Mesothelial cell of epicardium (in vitro differentiated cells): ENCODE measurements around the gene CCNT2. TPM values are rescaled to one million over a fixed set of nuclear protein-coding genes. Genes with fewer than 3 reads are reported as not detected.

Experiments used
- DNase-seq, 2 experiments: peaks; one replicate each; pipeline ENCODE4 v3.0.0; 2021; ENCODE audit warnings: low spot score in 2 of 2; ENCODE audit not compliant: unreplicated experiment in 2 of 2
- H3K27ac Mint-ChIP-seq: 2 replicates; pipeline ENCODE4 v1.8.0; 2021; ENCODE audit warnings: mixed read lengths
- H3K27me3 Mint-ChIP-seq: 2 replicates; pipeline ENCODE4 v1.8.0; 2021; ENCODE audit warnings: low read depth, mixed read lengths
- H3K36me3 Mint-ChIP-seq: 2 replicates; pipeline ENCODE4 v1.8.0; 2021; ENCODE audit warnings: mixed read lengths
- H3K4me1 Mint-ChIP-seq: 2 replicates; pipeline ENCODE4 v1.8.0; 2021; ENCODE audit warnings: mixed read lengths
- H3K4me3 Mint-ChIP-seq: 2 replicates; pipeline ENCODE4 v1.8.0; 2021; ENCODE audit warnings: mild to moderate bottlenecking, moderate library complexity, mixed read lengths
- H3K9me3 Mint-ChIP-seq: 2 replicates; pipeline ENCODE4 v1.8.0; 2021; ENCODE audit warnings: mixed read lengths
- total RNA-seq: library from RNA; stranded (reverse); gene quantifications from 3 replicates; pipeline ENCODE4 v1.2.1, GENCODE V29; 2021
- TF ChIP-seq, protein P1 (sequence below): fragments of 200-600 bp; sonication (generic); IDR thresholded peaks from one replicate; pipeline ENCODE4 v1.5.0; 2021; ENCODE audit warnings: antibody characterized with exemption; ENCODE audit not compliant: unreplicated experiment

Gene CCNT2
- total RNA-seq, 1 donor from 2014 or later: 70.5 TPM

DNA sequence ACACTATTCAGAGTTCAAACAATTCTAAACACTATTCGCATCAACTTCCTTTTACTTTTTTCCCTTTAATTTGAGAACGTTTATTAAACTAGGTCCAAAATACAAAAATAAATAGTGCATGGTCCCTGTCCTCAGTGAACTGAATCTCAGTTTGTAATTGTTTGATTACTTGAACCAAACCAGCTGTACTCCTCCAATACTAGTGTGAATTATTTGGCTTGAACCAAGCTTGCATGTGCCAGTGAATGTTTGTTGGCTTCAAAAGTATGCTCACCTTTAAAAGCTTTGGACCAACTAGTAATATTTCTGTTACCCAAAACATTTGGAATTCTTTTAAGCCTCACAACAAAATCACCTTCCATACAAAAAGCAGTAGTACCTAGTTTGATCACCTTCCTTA, 15.5 kb downstream of the CCNT2 start:
- DNase-seq: no peak
- Mint-ChIP-seq H3K4me3 (no peak overlapping the region), H3K36me3 (peaks cover 10% of the 10 kb centered on the region), H3K4me1 (peaks cover 54% of the 10 kb centered on the region), H3K27me3 (no peaks in the 10 kb centered on the region), H3K27ac (peak overlapping the region; percentile 58), H3K9me3 (peaks cover 3% of the 10 kb centered on the region)
- TF ChIP-seq, protein P1, sequence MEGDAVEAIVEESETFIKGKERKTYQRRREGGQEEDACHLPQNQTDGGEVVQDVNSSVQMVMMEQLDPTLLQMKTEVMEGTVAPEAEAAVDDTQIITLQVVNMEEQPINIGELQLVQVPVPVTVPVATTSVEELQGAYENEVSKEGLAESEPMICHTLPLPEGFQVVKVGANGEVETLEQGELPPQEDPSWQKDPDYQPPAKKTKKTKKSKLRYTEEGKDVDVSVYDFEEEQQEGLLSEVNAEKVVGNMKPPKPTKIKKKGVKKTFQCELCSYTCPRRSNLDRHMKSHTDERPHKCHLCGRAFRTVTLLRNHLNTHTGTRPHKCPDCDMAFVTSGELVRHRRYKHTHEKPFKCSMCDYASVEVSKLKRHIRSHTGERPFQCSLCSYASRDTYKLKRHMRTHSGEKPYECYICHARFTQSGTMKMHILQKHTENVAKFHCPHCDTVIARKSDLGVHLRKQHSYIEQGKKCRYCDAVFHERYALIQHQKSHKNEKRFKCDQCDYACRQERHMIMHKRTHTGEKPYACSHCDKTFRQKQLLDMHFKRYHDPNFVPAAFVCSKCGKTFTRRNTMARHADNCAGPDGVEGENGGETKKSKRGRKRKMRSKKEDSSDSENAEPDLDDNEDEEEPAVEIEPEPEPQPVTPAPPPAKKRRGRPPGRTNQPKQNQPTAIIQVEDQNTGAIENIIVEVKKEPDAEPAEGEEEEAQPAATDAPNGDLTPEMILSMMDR: no peak

DNA sequence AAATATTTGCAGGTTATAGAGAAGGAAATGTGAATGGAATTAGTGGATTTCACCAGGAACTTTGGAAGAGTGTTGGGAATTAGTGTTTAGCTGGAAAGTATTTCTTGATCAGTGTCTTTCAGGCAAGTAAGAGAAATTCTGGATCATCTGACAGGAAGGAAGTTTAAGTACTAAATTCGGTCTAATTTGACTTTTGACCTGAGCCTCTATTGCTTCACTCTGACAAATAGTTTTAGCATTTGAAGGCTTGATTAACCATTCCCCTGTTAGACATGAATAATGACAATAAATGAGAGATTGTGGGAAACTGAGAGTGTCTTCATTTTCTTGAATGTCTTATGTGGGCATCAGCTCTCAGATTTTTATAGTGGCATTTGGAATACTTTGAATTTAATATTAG, 16.0 kb downstream of the CCNT2 start:
- Mint-ChIP-seq H3K36me3 (peaks cover 11% of the 10 kb centered on the region), H3K4me3 (no peak overlapping the region), H3K27ac (peak overlapping the region; percentile 58), H3K9me3 (peaks cover 3% of the 10 kb centered on the region), H3K27me3 (no peaks in the 10 kb centered on the region), H3K4me1 (peaks cover 55% of the 10 kb centered on the region)
- DNase-seq: no peak
- TF ChIP-seq, protein P1: no peak

DNA sequence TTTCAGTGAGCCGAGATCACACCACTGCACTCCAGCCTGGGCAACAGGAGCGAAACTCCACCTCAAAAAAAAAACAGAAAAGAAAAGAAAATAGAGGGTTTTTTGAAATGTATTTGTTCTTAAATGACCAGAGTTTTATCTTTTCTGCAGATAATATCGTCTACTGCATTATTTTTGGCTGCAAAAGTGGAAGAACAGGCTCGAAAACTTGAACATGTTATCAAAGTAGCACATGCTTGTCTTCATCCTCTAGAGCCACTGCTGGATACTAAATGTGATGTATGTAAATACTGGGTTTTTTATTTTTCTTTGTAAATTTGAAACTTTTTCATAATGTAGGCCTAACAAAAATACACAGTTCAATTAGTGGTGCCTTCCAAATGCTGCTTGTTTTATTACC, 18.1 kb downstream of the CCNT2 start:
- TF ChIP-seq, protein P1: no peak
- Mint-ChIP-seq H3K4me1 (peaks cover 53% of the 10 kb centered on the region), H3K27ac (peak overlapping the region; percentile 91), H3K36me3 (peaks cover 19% of the 10 kb centered on the region), H3K4me3 (no peak overlapping the region), H3K27me3 (no peaks in the 10 kb centered on the region), H3K9me3 (no peaks in the 10 kb centered on the region)
- DNase-seq: no peak

DNA sequence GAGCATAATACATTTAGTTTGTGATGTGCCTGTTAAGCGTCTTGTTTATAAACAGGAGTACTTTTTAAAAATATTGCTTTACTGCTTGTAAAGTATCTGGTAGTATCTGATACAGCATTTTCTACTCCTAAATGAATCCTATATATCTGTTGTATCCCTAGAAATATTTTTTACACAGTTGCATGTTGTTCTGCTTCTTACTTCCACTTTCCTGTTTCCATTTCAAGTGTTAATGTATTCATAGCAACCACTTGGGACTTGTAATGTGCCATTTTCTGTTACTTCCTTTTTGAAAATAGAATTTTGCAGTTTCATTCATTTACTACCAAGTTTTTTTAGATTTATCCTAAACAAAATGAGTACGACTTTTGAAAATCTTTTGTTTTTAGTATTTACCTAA, 24.9 kb downstream of the CCNT2 start:
- Mint-ChIP-seq H3K9me3 (no peaks in the 10 kb centered on the region), H3K27ac (no peak overlapping the region), H3K4me3 (no peak overlapping the region), H3K27me3 (no peaks in the 10 kb centered on the region), H3K36me3 (peaks cover 35% of the 10 kb centered on the region), H3K4me1 (peaks cover 4% of the 10 kb centered on the region)
- no peak for DNase-seq
- TF ChIP-seq, protein P1: no peak

DNA sequence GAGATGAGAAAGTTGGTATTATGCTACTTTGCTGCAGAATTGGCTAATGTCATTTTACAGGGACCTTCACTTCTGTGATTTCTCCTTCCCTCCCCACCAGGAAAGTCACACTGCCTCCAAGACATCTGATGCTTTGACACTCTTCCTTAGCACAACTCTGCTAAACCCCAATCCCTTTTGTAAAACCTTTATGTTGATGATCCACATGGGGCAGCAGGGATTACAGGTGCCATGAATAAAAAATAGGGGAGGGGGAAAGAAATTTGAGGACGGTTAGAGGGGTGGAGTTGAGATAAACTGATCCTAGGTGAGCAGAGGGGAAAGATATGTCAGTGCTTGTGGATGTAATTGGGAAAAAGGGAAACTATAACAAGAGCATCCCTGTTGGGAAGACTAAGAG, 26.4 kb downstream of the CCNT2 start:
- Mint-ChIP-seq H3K9me3 (no peaks in the 10 kb centered on the region), H3K27ac (no peak overlapping the region)

More for the DNA sequence above, 26.4 kb downstream of the CCNT2 start:
- Mint-ChIP-seq H3K27me3 (no peaks in the 10 kb centered on the region), H3K36me3 (peaks cover 34% of the 10 kb centered on the region), H3K4me3 (no peak overlapping the region), H3K4me1 (no peaks in the 10 kb centered on the region)
- TF ChIP-seq, protein P1: no peak
- no peak for DNase-seq
